HG03520 (cell line): ENCODE measurements around the gene CD47.

Experiments
- ATAC-seq: cut with Tn5 transposase; IDR thresholded peaks from one replicate; pipeline ENCODE4 v1.9.1; 2021; ENCODE audit warnings: mild to moderate bottlenecking, moderate library complexity; ENCODE audit not compliant: unreplicated experiment

The CD47 gene

GRCh38 chr3:108017587-108017986, 73.2 kb downstream of the CD47 start:
- no peak for ATAC-seq

- ATAC-seq: no peak
Measured at GRCh38 chr3:108014943-108015342, 75.9 kb downstream of the CD47 start.

- ATAC-seq: no peak
Measured at GRCh38 chr3:108013141-108014055, 77.4 kb downstream of the CD47 start.

- ATAC-seq: no peak
Measured at GRCh38 chr3:108012304-108012703, 78.5 kb downstream of the CD47 start.

- no peak for ATAC-seq
Measured at GRCh38 chr3:108011616-108012015, 79.2 kb downstream of the CD47 start.

GRCh38 chr3:108008931-108009639, 81.7 kb downstream of the CD47 start:
- no peak for ATAC-seq

- no peak for ATAC-seq
Measured at GRCh38 chr3:108008106-108008505, 82.7 kb downstream of the CD47 start.

- no peak for ATAC-seq
Measured at GRCh38 chr3:108006881-108007331, 83.9 kb downstream of the CD47 start.

- no peak for ATAC-seq
Measured at GRCh38 chr3:108006077-108006771, 84.6 kb downstream of the CD47 start.

- ATAC-seq: no peak
Measured at GRCh38 chr3:108004647-108005046, 86.2 kb downstream of the CD47 start.

GRCh38 chr3:108001457-108001856, 89.4 kb downstream of the CD47 start:
- ATAC-seq: no peak

GRCh38 chr3:107999215-107999775, 91.5 kb downstream of the CD47 start:
- no peak for ATAC-seq

GRCh38 chr3:107997671-107998070, 93.2 kb downstream of the CD47 start:
- no peak for ATAC-seq

GRCh38 chr3:107995823-107996222, 95.0 kb downstream of the CD47 start:
- ATAC-seq: no peak

GRCh38 chr3:107994956-107995715, 95.7 kb downstream of the CD47 start:
- ATAC-seq: no peak

GRCh38 chr3:107994181-107994580, 96.7 kb downstream of the CD47 start:
- no peak for ATAC-seq

- no peak for ATAC-seq
Measured at GRCh38 chr3:107993771-107994170, 97.1 kb downstream of the CD47 start.
